Measurements from ENCODE around the gene CAVIN3.
"Not testable (repeated sequence)": the region's sequence is repeated elsewhere in the genome, so short reads cannot be mapped to it uniquely, and the experiment has no call there.

The CAVIN3 gene

DNA sequence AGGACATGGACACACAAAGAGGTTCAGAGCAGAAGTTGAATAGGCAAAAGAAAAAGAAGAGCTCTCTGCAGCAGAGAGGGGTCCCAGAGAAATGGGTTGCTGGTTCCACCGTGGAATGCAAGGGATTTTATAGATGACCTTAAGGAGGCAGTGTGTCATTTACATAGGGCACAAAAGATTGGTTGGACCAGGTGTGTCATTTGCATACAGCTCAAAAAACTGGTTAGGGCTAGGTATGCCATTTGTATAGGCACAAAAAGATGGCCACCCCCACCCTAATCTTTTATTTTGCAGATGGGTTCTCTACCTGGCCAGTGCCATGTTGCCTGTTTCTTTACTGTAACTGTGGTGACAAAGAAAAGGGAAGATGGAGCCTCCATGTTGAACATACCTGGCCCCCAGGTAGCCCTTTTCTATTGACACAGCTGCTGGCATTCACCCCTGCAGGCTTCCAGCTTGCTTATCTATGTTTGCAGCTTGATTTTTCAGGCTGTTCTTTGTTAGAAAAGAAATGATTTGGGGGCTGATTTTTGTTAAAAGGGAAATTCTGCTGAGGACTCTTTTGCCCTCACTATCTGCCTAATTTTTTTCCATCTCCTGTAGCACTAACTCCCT is 3.1 kb upstream of the CAVIN3 start:
- DNase-seq (ENCODE audit: low read depth) = no peak

- peak; percentile 78 for DNase-seq (ENCODE audit: low read depth)
Measured at GRCh38 chr11:6321961-6322362, 1.7 kb upstream of the CAVIN3 start.

GRCh38 chr11:6321356-6321755 is 1.1 kb upstream of the CAVIN3 start:
- DNase-seq (ENCODE audit: low read depth) = peak; percentile 25

DNA sequence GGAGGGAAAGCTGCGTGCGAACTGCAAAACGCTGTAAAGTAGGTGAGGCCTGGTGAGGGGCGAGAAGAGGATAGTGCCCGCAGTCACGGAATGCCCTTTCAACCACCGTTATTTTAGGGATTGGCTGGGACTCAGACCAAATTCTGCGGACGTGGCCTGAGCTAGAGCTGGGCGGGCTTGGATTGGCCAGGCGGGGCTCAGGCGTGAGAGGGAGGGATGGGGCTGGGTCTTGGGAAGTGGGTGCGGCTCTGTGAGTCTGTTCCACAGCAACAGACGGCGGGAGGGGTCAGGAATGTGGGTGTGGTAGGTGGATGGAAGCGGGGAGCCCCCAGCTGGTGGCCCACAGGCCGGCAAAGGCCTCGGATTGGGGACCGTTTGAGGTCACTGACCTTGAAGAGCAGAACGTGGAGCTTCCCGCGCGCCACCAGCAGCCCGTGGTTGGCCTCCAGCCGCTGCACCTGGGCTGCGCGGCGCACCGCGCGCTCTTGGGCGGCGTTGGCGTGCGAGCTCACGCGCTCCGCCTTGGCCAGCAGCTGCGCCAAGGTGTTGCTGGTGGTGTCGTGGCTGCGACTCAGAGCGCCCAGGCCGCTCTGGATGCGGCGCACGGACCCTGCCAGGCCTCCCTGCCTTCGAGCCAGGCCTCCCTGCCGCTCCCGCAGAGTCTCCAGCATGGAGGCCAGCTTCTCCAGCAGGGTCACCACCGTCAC is 444 bp downstream of the CAVIN3 start:
- DNase-seq (ENCODE audit: low read depth) = peak; percentile 97

DNA sequence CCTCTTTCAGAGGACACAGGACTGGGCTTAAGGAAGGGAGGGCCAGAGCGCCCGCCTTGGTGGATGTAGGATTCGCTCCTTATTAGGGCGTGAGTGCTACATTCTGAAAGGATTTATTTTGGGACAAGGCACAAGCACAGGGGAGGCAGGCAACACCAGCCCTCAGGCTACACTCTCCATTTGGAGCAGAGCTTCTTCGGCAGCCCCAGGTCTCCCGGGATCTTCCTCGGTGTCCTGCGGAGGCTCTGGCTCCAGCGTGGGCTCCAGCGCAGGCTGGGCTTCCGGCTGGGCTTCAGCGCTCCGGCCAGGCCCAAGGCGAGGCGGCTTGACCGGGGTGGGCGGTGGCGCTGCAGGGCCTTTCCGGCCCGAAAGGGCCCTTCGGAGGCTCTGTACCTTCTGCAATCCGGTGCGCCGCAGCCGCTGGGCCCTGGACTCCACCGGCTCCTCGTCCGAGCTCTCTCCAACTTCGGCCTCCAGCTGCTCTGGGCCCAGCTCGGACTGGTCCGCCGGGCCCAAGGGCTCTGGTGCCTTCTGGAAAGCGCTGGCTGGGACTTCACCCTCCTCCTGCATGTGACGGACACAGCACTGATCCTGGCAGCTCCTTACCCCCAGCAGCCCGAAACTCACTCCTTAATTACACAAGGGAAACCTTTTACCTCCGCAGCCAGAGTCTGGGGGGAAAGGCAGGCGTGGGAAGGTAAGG is 1.1 kb downstream of the CAVIN3 start:
- peak; percentile 80 for DNase-seq (ENCODE audit: low read depth)

DNA sequence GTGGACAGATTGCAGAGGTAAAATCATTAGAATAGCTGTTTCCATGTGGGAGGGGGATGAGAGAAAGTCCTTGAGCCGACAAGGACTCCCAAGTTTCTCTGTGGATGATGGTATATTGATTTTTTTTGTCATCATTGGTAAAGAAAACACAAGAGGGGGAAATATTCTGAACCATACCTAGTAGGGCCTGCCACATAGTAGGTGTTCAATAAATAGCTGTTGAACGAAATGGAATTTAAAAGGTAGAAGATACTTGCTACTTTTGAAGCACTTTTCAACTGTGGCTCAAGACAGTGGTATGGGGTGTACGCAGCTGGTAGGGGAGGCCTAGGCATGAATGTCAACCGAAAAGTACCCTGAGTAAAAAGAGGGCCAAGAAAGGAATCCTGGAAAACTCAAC is 2.1 kb downstream of the CAVIN3 start:
- DNase-seq (ENCODE audit: low read depth) = peak; percentile 8

DNA sequence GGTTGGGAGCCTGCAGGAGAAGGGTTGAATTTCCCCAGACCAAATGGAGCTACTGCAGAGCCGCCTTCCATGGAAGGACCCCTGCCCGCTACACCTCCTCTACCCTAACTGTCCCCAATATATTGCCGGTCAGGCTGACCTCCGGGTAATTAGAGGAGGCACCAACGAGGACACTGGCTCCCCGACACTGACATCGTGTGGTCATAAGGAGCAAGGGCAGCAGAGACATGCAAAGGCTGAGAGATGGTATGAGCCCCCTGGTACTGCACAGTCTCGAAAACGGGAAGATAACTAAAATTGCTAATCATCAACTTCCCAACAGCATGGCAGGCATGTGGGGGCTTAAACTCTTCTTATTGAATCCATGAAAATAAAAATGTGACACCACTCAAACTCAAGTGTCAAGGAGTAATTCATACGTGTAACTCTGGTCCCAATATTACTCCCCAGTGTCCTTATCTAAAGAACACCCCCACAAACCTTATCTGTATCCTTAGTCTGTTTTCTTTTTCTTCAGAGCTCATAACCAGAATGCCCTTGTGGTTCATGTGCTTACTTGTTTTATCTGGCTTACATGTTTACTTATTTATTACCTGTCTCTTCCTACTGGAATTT is 4.4 kb downstream of the CAVIN3 start:
- DNase-seq (ENCODE audit: low read depth) = peak; percentile 71

- DNase-seq (ENCODE audit: low read depth) = no peak
Measured at GRCh38 chr11:6312106-6312505, 8.2 kb downstream of the CAVIN3 start.

DNA sequence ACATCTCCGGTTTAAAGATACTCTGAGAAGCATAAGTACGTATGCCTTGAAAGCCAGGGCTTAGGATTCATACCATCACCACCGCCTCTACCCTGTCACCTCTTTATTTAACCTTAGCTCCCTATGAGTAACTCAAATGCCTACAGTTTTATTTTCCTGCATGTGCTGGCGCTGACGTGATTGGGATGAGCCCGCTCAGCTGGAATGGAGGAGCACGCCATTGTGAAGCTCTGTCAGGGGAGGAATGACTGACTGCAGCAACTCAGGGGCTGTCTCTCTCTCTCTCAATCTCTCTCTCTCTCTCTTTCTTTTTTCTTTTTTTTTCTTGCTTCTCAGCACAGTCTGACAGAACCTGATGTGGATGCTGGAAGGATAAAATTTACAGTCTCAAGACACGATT is 12.4 kb downstream of the CAVIN3 start:
- DNase-seq (ENCODE audit: low read depth) = peak; percentile 63

DNA sequence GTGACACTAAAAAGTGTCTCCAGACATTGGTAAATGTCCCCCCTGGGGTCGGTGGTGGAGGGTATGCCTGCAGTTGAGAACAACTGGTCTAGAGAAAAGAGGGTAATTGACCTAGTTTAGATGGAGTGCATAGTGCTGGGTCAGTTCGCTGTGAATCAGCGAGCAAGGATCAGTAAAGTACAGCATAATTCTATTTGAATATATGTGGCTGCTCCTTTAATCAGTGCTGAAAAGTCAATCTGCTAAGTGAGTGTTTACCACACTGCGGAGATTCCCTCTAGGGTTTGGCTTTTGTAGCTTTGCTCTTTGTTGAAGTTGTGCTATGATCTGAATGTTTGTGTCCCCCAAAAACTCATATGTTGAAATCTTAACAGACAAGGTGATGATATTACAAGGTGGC is 15.0 kb downstream of the CAVIN3 start:
- no peak for DNase-seq (ENCODE audit: low read depth)

GRCh38 chr11:6303661-6304060 is 16.6 kb downstream of the CAVIN3 start:
- no peak for DNase-seq (ENCODE audit: low read depth)

- DNase-seq (ENCODE audit: low read depth) = no peak
Measured at GRCh38 chr11:6301096-6301495, 19.2 kb downstream of the CAVIN3 start.

- no peak for DNase-seq (ENCODE audit: low read depth)
Measured at GRCh38 chr11:6300325-6300724, 20.0 kb downstream of the CAVIN3 start.

DNA sequence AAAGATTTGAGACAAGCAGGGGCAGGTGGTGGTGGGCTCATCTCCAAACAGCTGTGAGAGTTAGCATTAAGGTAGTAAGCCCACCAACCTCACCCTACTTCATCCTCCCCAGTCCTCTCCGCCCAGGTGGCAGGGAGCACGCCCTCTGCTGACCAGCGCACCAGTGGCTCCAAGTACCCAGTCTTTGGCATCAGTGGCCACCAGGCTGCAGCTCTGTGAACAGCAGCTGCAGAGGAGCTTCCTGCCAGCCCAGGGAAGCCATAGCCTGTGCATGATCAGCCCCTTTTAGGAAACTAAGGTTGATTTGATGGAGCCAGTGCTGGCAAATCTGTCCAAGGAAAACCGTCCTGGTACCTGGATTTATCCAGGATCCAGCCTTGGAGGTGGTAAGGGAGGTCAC is 21.7 kb downstream of the CAVIN3 start:
- peak; percentile 50 for DNase-seq (ENCODE audit: low read depth)

DNA sequence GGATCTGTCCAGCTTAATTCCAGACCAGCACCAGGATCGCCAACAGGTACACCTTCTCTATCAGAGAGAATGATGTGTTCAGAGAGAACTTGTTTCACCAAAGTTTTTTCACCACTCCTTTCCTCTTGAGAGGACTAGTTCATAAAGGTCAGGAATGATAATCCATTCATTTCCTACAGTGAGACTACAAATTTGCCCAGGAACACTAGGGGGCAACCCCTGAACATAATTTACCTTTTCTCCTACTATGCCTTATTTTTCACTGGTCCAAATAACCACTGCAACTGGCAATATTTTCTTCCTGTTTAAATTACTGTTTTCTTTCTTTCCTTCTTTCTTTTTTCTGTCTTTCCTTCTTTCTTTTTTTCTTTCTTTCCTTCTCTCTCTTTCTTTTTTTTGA is 22.5 kb downstream of the CAVIN3 start:
- peak; percentile 32 for DNase-seq (ENCODE audit: low read depth)

- DNase-seq (ENCODE audit: low read depth) = no peak
Measured at GRCh38 chr11:6285019-6285418, 35.3 kb downstream of the CAVIN3 start.

GRCh38 chr11:6284250-6284649 is 36.1 kb downstream of the CAVIN3 start:
- no peak for DNase-seq (ENCODE audit: low read depth)

GRCh38 chr11:6283453-6284023 is 36.8 kb downstream of the CAVIN3 start:
- no peak for DNase-seq (ENCODE audit: low read depth)

GRCh38 chr11:6280809-6281208 is 39.5 kb downstream of the CAVIN3 start:
- DNase-seq (ENCODE audit: low read depth) = not testable (repeated sequence)

DNA sequence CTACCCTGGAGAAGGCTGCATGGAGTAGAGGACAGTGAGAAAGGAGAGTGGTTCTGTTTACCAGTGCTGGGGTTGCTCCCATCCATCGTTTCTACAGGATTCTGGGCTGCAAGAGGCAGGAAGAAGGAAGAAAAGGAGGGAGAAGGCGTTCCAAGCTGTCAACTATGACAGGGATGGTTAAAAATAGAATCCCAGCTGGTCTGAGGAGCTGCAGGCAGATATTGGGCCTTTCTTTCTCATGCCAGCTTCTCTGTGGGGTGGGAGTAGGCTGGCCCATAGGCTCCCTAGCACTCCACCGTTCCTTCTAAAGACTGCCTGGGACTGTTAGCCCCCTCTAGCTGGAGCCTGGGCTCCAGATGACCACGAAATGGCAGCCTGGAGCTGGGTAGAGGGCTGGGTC is 47.1 kb downstream of the CAVIN3 start:
- DNase-seq (ENCODE audit: low read depth) = peak; percentile 13

GRCh38 chr11:6271598-6271997 is 48.7 kb downstream of the CAVIN3 start:
- no peak for DNase-seq (ENCODE audit: low read depth)

- no peak for DNase-seq (ENCODE audit: low read depth)
Measured at GRCh38 chr11:6270584-6271246, 49.6 kb downstream of the CAVIN3 start.

Data from EH (cell line).